Kidney (tissue), 14 donors: ENCODE data around the gene SBNO2. TPM values are rescaled to one million over a fixed set of nuclear protein-coding genes. Genes with fewer than 3 reads are reported as not detected.

Source experiments
- DNase-seq, 5 donors: peaks; one replicate each; pipeline ENCODE4 v3.0.0-alpha.2; 2013 to 2020
- FAIRE-seq: peaks from 2 replicates; lab custom pipeline; 2012; peaks lifted over from hg19 to GRCh38; lab: Jason Lieb, UNC
- H3K27ac ChIP-seq, 2 donors: one replicate each; pipeline ENCODE4 v1.7.0; 2013; ENCODE audit warnings: low read depth in 2 of 2, low read length in 2 of 2, inconsistent platforms in 1 of 2
- H3K27me3 ChIP-seq: one replicate; pipeline ENCODE4 v1.7.1; 2013; ENCODE audit warnings: low read length, inconsistent platforms; ENCODE audit not compliant: control insufficient read depth, insufficient read depth
- H3K36me3 ChIP-seq, 3 donors: one replicate each; pipeline versions ENCODE4 v1.7.0 to v1.7.1; 2013; ENCODE audit warnings: low read length in 3 of 3, control low read depth in 1 of 3, inconsistent platforms in 1 of 3; ENCODE audit not compliant: insufficient read depth in 3 of 3, control insufficient read depth in 2 of 3
- H3K4me1 ChIP-seq, 3 donors: one replicate each; pipeline versions ENCODE4 v1.7.0 to v1.7.1; 2013; ENCODE audit warnings: low read length in 3 of 3, inconsistent platforms in 1 of 3, low read depth in 1 of 3; ENCODE audit not compliant: control insufficient read depth in 2 of 3, insufficient read depth in 2 of 3
- H3K4me3 ChIP-seq, 3 donors: one replicate each; pipeline versions ENCODE4 v1.7.0 to v1.8.1; 2013; ENCODE audit warnings: low read length in 3 of 3, control low read depth in 1 of 3, inconsistent platforms in 1 of 3
- H3K9ac ChIP-seq, 3 donors: one replicate each; pipeline versions ENCODE4 v1.7.0 to v1.7.1; 2013; ENCODE audit warnings: low read length in 3 of 3, control low read depth in 1 of 3, inconsistent platforms in 1 of 3
- H3K9me3 ChIP-seq, 3 donors: one replicate each; pipeline versions ENCODE4 v1.7.0 to v1.7.1; 2013; ENCODE audit warnings: low read length in 3 of 3, control low read depth in 1 of 3, inconsistent platforms in 1 of 3; ENCODE audit not compliant: control insufficient read depth in 2 of 3, insufficient read depth in 1 of 3
- CTCF ChIP-seq: IDR thresholded peaks from 3 replicates; pipeline ENCODE4 v1.5.1; 2012; ENCODE audit warnings: mild to moderate bottlenecking, moderate library complexity, borderline replicate concordance; ENCODE audit not compliant: insufficient read depth; ENCODE audit errors: extremely low read depth
- intact Hi-C: fragments of 100-400 bp; cut with DNase I; formaldehyde crosslinking; loops from one replicate; pipeline ENCODE4 v1.11.1; 2022
- polyA plus RNA-seq: library from polyadenylated mRNA; stranded (reverse); fragments of 350-450 nt; fragmentation: Illumina TruSeq; extraction: RNeasy Lipid Tissue Mini Kit (QIAGEN cat#74804); gene quantifications from one replicate; pipeline ENCODE4 v1.2.3, GENCODE V29; 2014; ENCODE audit warnings: low read depth, low replicate concordance; ENCODE audit not compliant: insufficient read depth
- total RNA-seq: library from RNA; stranded (reverse); fragmentation: NEBNext Ultra II Directional; extraction: Animal tissue kit (Norgen Biotek cat#: 25700); gene quantifications from one replicate; pipeline ENCODE4 v1.2.1, GENCODE V29; 2021
- donor health status: control.
- donor health status: control.
- donor health status: control.
- donor health status: control.
- donor health status: control.
- donor health status: DM: yes; HTN: yes; CAD: no.
- donor health status: Normal renal cell carcinoma (clear cell type).

The SBNO2 gene
- total and polyA plus RNA-seq, 2 donors from 2014 or later: 12.2 to 156 TPM

GRCh38 chr19:1136621-1137317 lies 37.3 kb downstream of the SBNO2 start:
- intact Hi-C loops: no loop called here
- Histone ChIP-seq H3K9ac (no peak overlapping the region), H3K27me3 (no peaks in the 10 kb centered on the region), H3K36me3 (no peaks in the 10 kb centered on the region), H3K27ac (no peak overlapping the region), H3K4me1 (peaks cover 0 to 20% (median 0%) of the 10 kb centered on the region in 3 donors), H3K9me3 (no peaks in the 10 kb centered on the region), H3K4me3 (no peak overlapping the region)
- no peak for FAIRE-seq
- TF ChIP-seq CTCF: no peak
- peak in 1 of 5 donors; percentile 36 for DNase-seq

DNA sequence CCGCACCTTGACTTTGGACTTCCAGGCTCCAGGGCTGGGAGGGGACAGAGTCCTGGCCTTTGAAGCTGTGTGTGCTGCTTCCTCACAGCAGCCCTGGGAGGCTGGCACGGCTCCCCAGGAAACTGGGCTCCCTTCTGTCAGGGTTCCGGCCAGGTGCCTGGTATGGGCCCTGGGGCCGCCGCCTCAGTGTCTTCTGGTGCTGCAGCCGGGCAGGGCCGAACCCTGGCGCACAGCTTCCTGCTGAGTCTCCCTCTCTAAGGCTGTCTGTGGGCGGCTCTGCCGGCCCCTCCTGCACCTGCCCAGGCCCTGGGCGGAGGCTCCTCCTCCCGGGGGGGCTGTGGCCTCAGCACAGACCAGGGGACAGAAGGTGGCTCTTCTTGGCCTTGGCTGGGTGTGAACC lies 37.9 kb downstream of the SBNO2 start:
- H3K9me3 ChIP-seq: no peaks in the 10 kb centered on the region
- no peak overlapping the region for H3K4me3 ChIP-seq
- TF ChIP-seq CTCF: no peak
- FAIRE-seq (no peak), DNase-seq (no peak)
- H3K27me3 ChIP-seq: no peaks in the 10 kb centered on the region
- intact Hi-C loops: no loop called here
- peaks cover 0 to 20% (median 0%) of the 10 kb centered on the region in 3 donors for H3K4me1 ChIP-seq
- H3K27ac ChIP-seq: peak overlapping the region in 1 of 2 donors; percentile 47
- H3K36me3 ChIP-seq: no peaks in the 10 kb centered on the region
- no peak overlapping the region for H3K9ac ChIP-seq

- Histone ChIP-seq H3K4me3 (no peak overlapping the region), H3K4me1 (peaks cover 0 to 20% (median 0%) of the 10 kb centered on the region in 3 donors), H3K9ac (no peak overlapping the region), H3K36me3 (no peaks in the 10 kb centered on the region), H3K27ac (peak overlapping the region in 1 of 2 donors; percentile 47), H3K27me3 (no peaks in the 10 kb centered on the region), H3K9me3 (no peaks in the 10 kb centered on the region)
- intact Hi-C loops: no loop called here
- DNase-seq: no peak
- no peak for FAIRE-seq
- no peak for TF ChIP-seq CTCF
Measured at GRCh38 chr19:1135454-1135853, 38.6 kb downstream of the SBNO2 start.
